ENCODE results near the gene XKR7.
A peak's percentile ranks its signal among the peaks of the same experiment; 100 is the strongest.

Gene XKR7

GRCh38 chr20:32027643-32028042 lies 59.7 kb downstream of the XKR7 start:
- Histone ChIP-seq H3K4me1 (ENCODE audit: control insufficient read depth, insufficient read depth, low read depth, low read length) (peaks cover 8% of the 10 kb centered on the region), H3K9ac (ENCODE audit: low read length) (no peak overlapping the region), H4K8ac (ENCODE audit: low read length) (no peak overlapping the region), H2BK5ac (ENCODE audit: low read depth, low read length, poor library complexity, severe bottlenecking) (no peak overlapping the region), H3K4me2 (ENCODE audit: low read length, poor library complexity, severe bottlenecking) (no peak overlapping the region), H2BK12ac (ENCODE audit: low read length in 2 of 2) (no peak overlapping the region), H3K4ac (ENCODE audit: low read depth in 1 of 2, low read length in 2 of 2) (no peak overlapping the region), H2BK120ac (ENCODE audit: low read depth, low read length) (no peak overlapping the region), H2BK15ac (ENCODE audit: low read depth, poor library complexity, severe bottlenecking) (no peak overlapping the region), H3K27ac (ENCODE audit: low read length, poor library complexity, severe bottlenecking) (no peak overlapping the region), H2AK5ac (ENCODE audit: low read length, severe bottlenecking) (no peak overlapping the region), H3K18ac (ENCODE audit: low read depth in 1 of 2, low read length in 2 of 2) (no peak overlapping the region), H3K14ac (ENCODE audit: low read length in 2 of 2) (no peak overlapping the region), H3K9me3 (ENCODE audit: control insufficient read depth, low read length) (no peaks in the 10 kb centered on the region), H3K27me3 (ENCODE audit: control insufficient read depth in 1 of 2, insufficient read depth in 1 of 2, low read length in 2 of 2) (peaks cover 70 to 85% of the 10 kb centered on the region in 2 experiments), H3K4me3 (ENCODE audit: insufficient read depth in 1 of 2, low read depth in 1 of 2, low read length in 2 of 2) (no peak overlapping the region), H3K79me1 (replicated peaks; ENCODE audit: low read length, poor library complexity, severe bottlenecking) (no peaks in the 10 kb centered on the region), H3K23ac (ENCODE audit: low read length in 2 of 2) (no peak overlapping the region), H2AFZ (ENCODE audit: low read depth, low read length) (no peak overlapping the region), H4K91ac (ENCODE audit: low read length) (no peak overlapping the region), H3K36me3 (ENCODE audit: control insufficient read depth in 1 of 2, insufficient read depth in 2 of 2, low read depth in 1 of 2, low read length in 2 of 2) (no peaks in the 10 kb centered on the region)
- WGBS = 94% methylated on average over 3 of the region's 3 CpGs
- no peak for DNase-seq

DNA sequence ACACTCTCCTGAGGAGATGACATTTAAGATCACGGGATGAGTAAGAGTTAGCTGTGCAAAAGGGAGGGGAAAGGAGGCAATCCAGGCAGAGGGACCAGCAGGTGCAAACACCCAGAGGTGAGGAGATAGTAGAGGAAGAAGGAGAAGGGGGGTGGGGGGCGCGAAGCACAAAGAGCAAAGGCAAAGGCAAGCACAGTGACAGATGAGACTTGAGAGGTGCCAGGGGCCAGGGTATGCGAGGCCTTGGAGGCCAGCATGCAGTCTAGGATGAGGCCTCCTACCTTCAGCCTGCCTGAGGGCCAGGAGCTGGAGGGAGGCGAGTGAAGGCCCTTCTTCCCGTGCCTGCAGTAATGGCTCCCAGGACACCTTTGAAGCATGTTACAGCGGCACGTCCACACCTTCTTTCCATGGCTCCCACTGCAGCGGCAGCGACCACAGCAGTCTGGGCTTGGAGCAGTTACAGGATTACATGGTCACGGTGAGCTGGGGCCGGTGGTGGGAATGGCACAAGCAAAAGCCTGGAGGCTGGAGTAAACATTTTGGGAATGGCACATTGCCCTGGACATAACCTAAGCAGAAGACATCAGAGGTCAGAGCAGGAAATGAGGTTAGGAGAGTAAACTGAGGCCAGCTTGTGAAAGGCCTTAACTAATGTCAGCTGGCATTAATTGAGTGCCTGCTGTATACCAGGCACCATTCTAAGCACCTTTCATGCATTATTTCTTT lies 60.9 kb downstream of the XKR7 start:
- Histone ChIP-seq H3K9me3 (ENCODE audit: control insufficient read depth, low read length) (no peaks in the 10 kb centered on the region), H2AFZ (ENCODE audit: low read depth, low read length) (no peak overlapping the region), H2BK15ac (ENCODE audit: low read depth, poor library complexity, severe bottlenecking) (no peak overlapping the region), H3K27ac (ENCODE audit: low read length, poor library complexity, severe bottlenecking) (no peak overlapping the region), H3K14ac (ENCODE audit: low read length in 2 of 2) (no peak overlapping the region), H3K4ac (ENCODE audit: low read depth in 1 of 2, low read length in 2 of 2) (no peak overlapping the region), H2BK12ac (ENCODE audit: low read length in 2 of 2) (no peak overlapping the region), H2BK5ac (ENCODE audit: low read depth, low read length, poor library complexity, severe bottlenecking) (no peak overlapping the region), H3K4me3 (ENCODE audit: insufficient read depth in 1 of 2, low read depth in 1 of 2, low read length in 2 of 2) (no peak overlapping the region), H3K9ac (ENCODE audit: low read length) (no peak overlapping the region), H3K4me2 (ENCODE audit: low read length, poor library complexity, severe bottlenecking) (no peak overlapping the region), H4K91ac (ENCODE audit: low read length) (peak overlapping the region; percentile 12), H2BK120ac (ENCODE audit: low read depth, low read length) (no peak overlapping the region), H3K23ac (ENCODE audit: low read length in 2 of 2) (no peak overlapping the region), H3K18ac (ENCODE audit: low read depth in 1 of 2, low read length in 2 of 2) (no peak overlapping the region), H4K8ac (ENCODE audit: low read length) (no peak overlapping the region), H3K36me3 (ENCODE audit: control insufficient read depth in 1 of 2, insufficient read depth in 2 of 2, low read depth in 1 of 2, low read length in 2 of 2) (no peaks in the 10 kb centered on the region), H2AK5ac (ENCODE audit: low read length, severe bottlenecking) (no peak overlapping the region), H3K79me1 (replicated peaks; ENCODE audit: low read length, poor library complexity, severe bottlenecking) (no peaks in the 10 kb centered on the region), H3K27me3 (ENCODE audit: control insufficient read depth in 1 of 2, insufficient read depth in 1 of 2, low read length in 2 of 2) (peaks cover 70 to 89% of the 10 kb centered on the region in 2 experiments), H3K4me1 (ENCODE audit: control insufficient read depth, insufficient read depth, low read depth, low read length) (peaks cover 8% of the 10 kb centered on the region)
- DNase-seq = peak; percentile 22
- WGBS = 51% methylated on average over 12 of the region's 12 CpGs

DNA sequence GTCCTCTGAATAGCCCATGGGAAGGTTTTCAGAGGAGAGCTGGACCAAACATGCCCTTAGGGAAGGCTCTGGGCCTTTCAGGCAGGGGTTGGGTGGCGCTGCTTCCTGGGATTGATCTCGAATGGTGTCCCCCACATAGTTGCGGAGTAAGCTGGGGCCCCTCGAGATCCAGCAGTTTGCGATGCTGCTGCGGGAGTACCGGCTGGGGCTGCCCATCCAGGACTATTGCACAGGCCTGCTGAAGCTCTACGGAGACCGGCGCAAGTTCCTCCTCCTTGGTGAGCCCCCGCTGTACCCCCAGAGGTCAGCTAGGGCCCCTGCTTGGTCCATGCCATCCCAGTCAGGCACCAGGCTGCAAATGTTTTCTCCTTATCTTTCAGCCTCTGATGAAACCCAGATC lies 61.6 kb downstream of the XKR7 start:
- no peak overlapping the region for H3K23ac ChIP-seq (ENCODE audit: low read length in 2 of 2)

DNA sequence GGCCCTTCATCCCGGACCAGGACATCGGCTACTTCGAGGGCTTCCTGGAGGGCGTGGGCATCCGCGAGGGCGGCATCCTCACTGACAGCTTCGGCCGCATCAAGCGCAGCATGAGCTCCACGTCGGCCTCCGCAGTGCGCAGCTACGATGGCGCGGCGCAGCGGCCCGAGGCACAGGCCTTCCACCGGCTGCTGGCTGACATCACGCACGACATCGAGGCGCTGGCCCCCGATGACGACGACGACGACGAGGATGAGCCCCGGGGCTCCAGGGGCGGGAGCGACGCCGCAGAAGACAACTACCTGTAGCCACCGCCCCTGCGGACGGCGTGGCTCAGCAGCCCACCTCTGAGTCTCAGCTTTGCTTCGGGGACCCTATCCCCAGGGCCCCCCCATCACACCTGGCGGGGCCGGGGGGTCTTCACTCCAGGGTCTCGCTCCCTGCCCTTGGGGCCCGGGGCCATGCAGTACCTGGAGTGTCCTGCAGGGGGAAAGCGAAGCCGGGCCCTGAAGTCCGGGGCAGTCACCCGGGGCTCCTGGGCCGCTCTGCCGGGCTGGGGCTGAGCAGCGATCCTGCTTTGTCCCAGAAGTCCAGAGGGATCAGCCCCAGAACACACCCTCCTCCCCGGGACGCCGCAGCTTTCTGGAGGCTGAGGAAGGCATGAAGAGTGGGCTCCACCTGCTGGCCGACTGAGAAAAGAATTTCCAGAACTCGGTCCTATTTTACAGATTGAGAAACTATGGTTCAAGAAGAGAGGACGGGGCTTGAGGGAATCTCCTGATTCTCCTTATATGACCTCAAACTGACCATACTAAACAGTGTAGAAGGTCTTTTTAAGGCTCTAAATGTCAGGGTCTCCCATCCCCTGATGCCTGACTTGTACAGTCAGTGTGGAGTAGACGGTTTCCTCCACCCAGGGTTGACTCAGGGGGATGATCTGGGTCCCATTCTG lies 63.3 kb downstream of the XKR7 start:
- H2BK15ac ChIP-seq (ENCODE audit: low read depth, poor library complexity, severe bottlenecking) = no peak overlapping the region
- no peak overlapping the region for H4K91ac ChIP-seq (ENCODE audit: low read length)
- no peak overlapping the region for H3K18ac ChIP-seq (ENCODE audit: low read depth in 1 of 2, low read length in 2 of 2)
- H3K27ac ChIP-seq (ENCODE audit: low read length, poor library complexity, severe bottlenecking) = no peak overlapping the region
- no peaks in the 10 kb centered on the region for H3K79me1 ChIP-seq (replicated peaks; ENCODE audit: low read length, poor library complexity, severe bottlenecking)
- no peak overlapping the region for H2BK5ac ChIP-seq (ENCODE audit: low read depth, low read length, poor library complexity, severe bottlenecking)
- peak overlapping the region in 1 of 2 experiments; percentile 8 for H3K14ac ChIP-seq (ENCODE audit: low read length in 2 of 2)
- H3K4me2 ChIP-seq (ENCODE audit: low read length, poor library complexity, severe bottlenecking) = peak overlapping the region; percentile 29
- H3K9me3 ChIP-seq (ENCODE audit: control insufficient read depth, low read length) = no peaks in the 10 kb centered on the region
- H3K27me3 ChIP-seq (ENCODE audit: control insufficient read depth in 1 of 2, insufficient read depth in 1 of 2, low read length in 2 of 2) = peaks cover 74 to 94% of the 10 kb centered on the region in 2 experiments
- H3K4me1 ChIP-seq (ENCODE audit: control insufficient read depth, insufficient read depth, low read depth, low read length) = peaks cover 8% of the 10 kb centered on the region
- no peak overlapping the region for H2BK12ac ChIP-seq (ENCODE audit: low read length in 2 of 2)
- no peak overlapping the region for H4K8ac ChIP-seq (ENCODE audit: low read length)
- no peak overlapping the region for H2AK5ac ChIP-seq (ENCODE audit: low read length, severe bottlenecking)
- H2AFZ ChIP-seq (ENCODE audit: low read depth, low read length) = no peak overlapping the region
- peak; percentile 87 for DNase-seq
- H3K36me3 ChIP-seq (ENCODE audit: control insufficient read depth in 1 of 2, insufficient read depth in 2 of 2, low read depth in 1 of 2, low read length in 2 of 2) = no peaks in the 10 kb centered on the region
- no peak overlapping the region for H3K4ac ChIP-seq (ENCODE audit: low read depth in 1 of 2, low read length in 2 of 2)
- peak overlapping the region; percentile 5 to 10 for H3K4me3 ChIP-seq (ENCODE audit: insufficient read depth in 1 of 2, low read depth in 1 of 2, low read length in 2 of 2)
- H2BK120ac ChIP-seq (ENCODE audit: low read depth, low read length) = no peak overlapping the region
- no peak overlapping the region for H3K9ac ChIP-seq (ENCODE audit: low read length)
- 37% methylated on average over 59 of the region's 59 CpGs for WGBS
- no peak overlapping the region for H3K23ac ChIP-seq (ENCODE audit: low read length in 2 of 2)

More for the DNA sequence above, 61.6 kb downstream of the XKR7 start:
- Histone ChIP-seq H4K8ac (ENCODE audit: low read length) (no peak overlapping the region), H3K27ac (ENCODE audit: low read length, poor library complexity, severe bottlenecking) (no peak overlapping the region), H3K36me3 (ENCODE audit: control insufficient read depth in 1 of 2, insufficient read depth in 2 of 2, low read depth in 1 of 2, low read length in 2 of 2) (no peaks in the 10 kb centered on the region), H3K9ac (ENCODE audit: low read length) (no peak overlapping the region), H3K79me1 (replicated peaks; ENCODE audit: low read length, poor library complexity, severe bottlenecking) (no peaks in the 10 kb centered on the region), H3K4me2 (ENCODE audit: low read length, poor library complexity, severe bottlenecking) (no peak overlapping the region), H3K27me3 (ENCODE audit: control insufficient read depth in 1 of 2, insufficient read depth in 1 of 2, low read length in 2 of 2) (peaks cover 70 to 90% of the 10 kb centered on the region in 2 experiments), H2BK15ac (ENCODE audit: low read depth, poor library complexity, severe bottlenecking) (no peak overlapping the region), H3K14ac (ENCODE audit: low read length in 2 of 2) (no peak overlapping the region), H2BK5ac (ENCODE audit: low read depth, low read length, poor library complexity, severe bottlenecking) (no peak overlapping the region), H2AFZ (ENCODE audit: low read depth, low read length) (no peak overlapping the region), H3K4me3 (ENCODE audit: insufficient read depth in 1 of 2, low read depth in 1 of 2, low read length in 2 of 2) (no peak overlapping the region), H2AK5ac (ENCODE audit: low read length, severe bottlenecking) (no peak overlapping the region), H4K91ac (ENCODE audit: low read length) (no peak overlapping the region), H2BK120ac (ENCODE audit: low read depth, low read length) (no peak overlapping the region), H3K18ac (ENCODE audit: low read depth in 1 of 2, low read length in 2 of 2) (no peak overlapping the region), H3K9me3 (ENCODE audit: control insufficient read depth, low read length) (no peaks in the 10 kb centered on the region), H3K4me1 (ENCODE audit: control insufficient read depth, insufficient read depth, low read depth, low read length) (peaks cover 8% of the 10 kb centered on the region), H2BK12ac (ENCODE audit: low read length in 2 of 2) (no peak overlapping the region), H3K4ac (ENCODE audit: low read depth in 1 of 2, low read length in 2 of 2) (no peak overlapping the region)
- no peak for DNase-seq
- WGBS = 89% methylated on average over 11 of the region's 11 CpGs
